Astrocyte (in vitro differentiated cells and primary cell): ENCODE results near the gene GNAI2. TPM values are rescaled to one million over a fixed set of nuclear protein-coding genes. Genes with fewer than 3 reads are reported as not detected.
A peak's percentile ranks its signal among the peaks of the same experiment; 100 is the strongest.

Experiments used
- DNase-seq: peaks from one replicate; pipeline ENCODE4 v3.0.0-alpha.2; 2010; ENCODE audit warnings: low read depth
- FAIRE-seq: peaks from 2 replicates; lab custom pipeline; 2011; peaks lifted over from hg19 to GRCh38; lab: Jason Lieb, UNC
- H2AFZ ChIP-seq: 2 replicates; pipeline ENCODE4 v1.6.0; 2012; ENCODE audit warnings: low read depth, low read length, inconsistent platforms
- H3K27ac ChIP-seq: 2 replicates; pipeline ENCODE4 v1.5.1; 2011; ENCODE audit warnings: low read depth, low read length, inconsistent platforms
- H3K27me3 ChIP-seq: 2 replicates; pipeline ENCODE4 v1.6.0; 2011; ENCODE audit warnings: low read length, inconsistent platforms; ENCODE audit not compliant: insufficient read depth
- H3K36me3 ChIP-seq: 2 replicates; pipeline ENCODE4 v1.5.1; 2011; ENCODE audit warnings: low read length, inconsistent platforms; ENCODE audit not compliant: insufficient read depth
- H3K4me1 ChIP-seq: 2 replicates; pipeline ENCODE4 v1.5.1; 2011; ENCODE audit warnings: low read length, inconsistent platforms; ENCODE audit not compliant: insufficient read depth
- H3K4me2 ChIP-seq: 2 replicates; pipeline ENCODE4 v1.6.0; 2012; ENCODE audit warnings: low read length, inconsistent platforms
- H3K4me3 ChIP-seq: 2 replicates; pipeline ENCODE4 v1.5.1; 2011; ENCODE audit warnings: low read depth, mild to moderate bottlenecking, low read length, inconsistent platforms; ENCODE audit not compliant: insufficient read depth
- H3K79me2 ChIP-seq: 2 replicates; pipeline ENCODE4 v1.6.0; 2012; ENCODE audit warnings: mild to moderate bottlenecking, low read length, inconsistent platforms; ENCODE audit not compliant: insufficient read depth
- H3K9ac ChIP-seq: 2 replicates; pipeline ENCODE4 v1.6.0; 2012; ENCODE audit warnings: mild to moderate bottlenecking, low read length, inconsistent platforms
- H3K9me3 ChIP-seq: 2 replicates; pipeline ENCODE4 v1.5.1; 2012; ENCODE audit warnings: low read depth, mild to moderate bottlenecking, low read length, inconsistent platforms; ENCODE audit not compliant: insufficient read depth
- H4K20me1 ChIP-seq: 2 replicates; pipeline ENCODE4 v1.6.0; 2012; ENCODE audit warnings: low read length, inconsistent platforms; ENCODE audit not compliant: insufficient read depth
- H3K27ac Mint-ChIP-seq: one replicate; pipeline ENCODE4 v1.8.0; 2021; ENCODE audit warnings: mild to moderate bottlenecking, mixed read lengths; ENCODE audit not compliant: unreplicated experiment
- H3K27me3 Mint-ChIP-seq: one replicate; pipeline ENCODE4 v1.8.0; 2021; ENCODE audit warnings: low read depth, mixed read lengths; ENCODE audit not compliant: unreplicated experiment
- H3K36me3 Mint-ChIP-seq: one replicate; pipeline ENCODE4 v1.8.0; 2021; ENCODE audit warnings: low read depth, mixed read lengths; ENCODE audit not compliant: unreplicated experiment
- H3K4me1 Mint-ChIP-seq: one replicate; pipeline ENCODE4 v1.8.0; 2021; ENCODE audit warnings: low read depth, mixed read lengths; ENCODE audit not compliant: unreplicated experiment
- H3K4me3 Mint-ChIP-seq: one replicate; pipeline ENCODE4 v1.8.0; 2021; ENCODE audit warnings: mild to moderate bottlenecking, moderate library complexity, mixed read lengths; ENCODE audit not compliant: unreplicated experiment
- H3K9me3 Mint-ChIP-seq: one replicate; pipeline ENCODE4 v1.8.0; 2021; ENCODE audit warnings: mild to moderate bottlenecking, mixed read lengths; ENCODE audit not compliant: unreplicated experiment
- EZH2 ChIP-seq: IDR thresholded peaks from 2 replicates; pipeline ENCODE4 v1.6.1; 2012; ENCODE audit warnings: mild to moderate bottlenecking, low read length, inconsistent platforms; ENCODE audit not compliant: insufficient read depth
- total RNA-seq: library from RNA; stranded (reverse); gene quantifications from 2 replicates; pipeline ENCODE4 v1.2.1, GENCODE V29; 2021
- TF ChIP-seq, protein P1 (sequence below): IDR thresholded peaks from 2 replicates; pipeline ENCODE4 v1.5.1; 2011; ENCODE audit warnings: low read depth, mild to moderate bottlenecking, inconsistent platforms, low read length, moderate library complexity; ENCODE audit not compliant: insufficient read depth

The GNAI2 gene
- total RNA-seq, 1 donor from 2014 or later, result 381 TPM

DNA sequence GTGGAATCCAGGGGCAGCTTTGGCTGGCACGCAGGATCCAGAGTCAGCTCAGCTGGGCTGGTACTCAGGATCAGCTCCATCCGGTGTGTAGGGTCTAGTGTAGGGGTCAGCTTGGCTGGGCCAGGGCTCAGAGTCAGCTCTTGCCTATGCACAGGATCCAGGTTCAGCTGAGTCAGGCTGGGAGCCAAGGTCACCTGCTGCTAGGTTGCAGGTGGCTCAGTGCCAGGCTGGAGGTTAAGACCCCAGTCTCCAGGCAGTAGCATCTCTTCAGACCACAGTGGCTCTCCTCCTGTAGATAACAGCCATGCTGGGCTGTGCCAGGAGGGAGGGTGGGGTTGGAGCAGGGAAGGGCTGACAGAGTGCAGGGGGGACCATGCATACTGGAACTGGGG is 61.4 kb downstream of the GNAI2 start:
- Histone ChIP-seq H3K4me2 (no peak overlapping the region), H2AFZ (no peak overlapping the region), H3K9ac (no peak overlapping the region), H3K27me3 (no peaks in the 10 kb centered on the region), H3K4me3 (no peak overlapping the region), H3K79me2 (peaks cover 7% of the 10 kb centered on the region), H3K27ac (no peak overlapping the region), H4K20me1 (no peaks in the 10 kb centered on the region), H3K9me3 (no peaks in the 10 kb centered on the region), H3K4me1 (peaks cover 22% of the 10 kb centered on the region), H3K36me3 (no peaks in the 10 kb centered on the region)
- H3K27me3 Mint-ChIP-seq, result no peaks in the 10 kb centered on the region
- H3K4me3 Mint-ChIP-seq, result no peak overlapping the region
- H3K36me3 Mint-ChIP-seq, result no peaks in the 10 kb centered on the region
- no peak for TF ChIP-seq EZH2
- TF ChIP-seq, protein P1, sequence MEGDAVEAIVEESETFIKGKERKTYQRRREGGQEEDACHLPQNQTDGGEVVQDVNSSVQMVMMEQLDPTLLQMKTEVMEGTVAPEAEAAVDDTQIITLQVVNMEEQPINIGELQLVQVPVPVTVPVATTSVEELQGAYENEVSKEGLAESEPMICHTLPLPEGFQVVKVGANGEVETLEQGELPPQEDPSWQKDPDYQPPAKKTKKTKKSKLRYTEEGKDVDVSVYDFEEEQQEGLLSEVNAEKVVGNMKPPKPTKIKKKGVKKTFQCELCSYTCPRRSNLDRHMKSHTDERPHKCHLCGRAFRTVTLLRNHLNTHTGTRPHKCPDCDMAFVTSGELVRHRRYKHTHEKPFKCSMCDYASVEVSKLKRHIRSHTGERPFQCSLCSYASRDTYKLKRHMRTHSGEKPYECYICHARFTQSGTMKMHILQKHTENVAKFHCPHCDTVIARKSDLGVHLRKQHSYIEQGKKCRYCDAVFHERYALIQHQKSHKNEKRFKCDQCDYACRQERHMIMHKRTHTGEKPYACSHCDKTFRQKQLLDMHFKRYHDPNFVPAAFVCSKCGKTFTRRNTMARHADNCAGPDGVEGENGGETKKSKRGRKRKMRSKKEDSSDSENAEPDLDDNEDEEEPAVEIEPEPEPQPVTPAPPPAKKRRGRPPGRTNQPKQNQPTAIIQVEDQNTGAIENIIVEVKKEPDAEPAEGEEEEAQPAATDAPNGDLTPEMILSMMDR, result no peak
- no peak for FAIRE-seq
- peaks cover 11% of the 10 kb centered on the region for H3K4me1 Mint-ChIP-seq
- H3K27ac Mint-ChIP-seq, result no peak overlapping the region
- H3K9me3 Mint-ChIP-seq, result no peaks in the 10 kb centered on the region
- DNase-seq, result no peak

DNA sequence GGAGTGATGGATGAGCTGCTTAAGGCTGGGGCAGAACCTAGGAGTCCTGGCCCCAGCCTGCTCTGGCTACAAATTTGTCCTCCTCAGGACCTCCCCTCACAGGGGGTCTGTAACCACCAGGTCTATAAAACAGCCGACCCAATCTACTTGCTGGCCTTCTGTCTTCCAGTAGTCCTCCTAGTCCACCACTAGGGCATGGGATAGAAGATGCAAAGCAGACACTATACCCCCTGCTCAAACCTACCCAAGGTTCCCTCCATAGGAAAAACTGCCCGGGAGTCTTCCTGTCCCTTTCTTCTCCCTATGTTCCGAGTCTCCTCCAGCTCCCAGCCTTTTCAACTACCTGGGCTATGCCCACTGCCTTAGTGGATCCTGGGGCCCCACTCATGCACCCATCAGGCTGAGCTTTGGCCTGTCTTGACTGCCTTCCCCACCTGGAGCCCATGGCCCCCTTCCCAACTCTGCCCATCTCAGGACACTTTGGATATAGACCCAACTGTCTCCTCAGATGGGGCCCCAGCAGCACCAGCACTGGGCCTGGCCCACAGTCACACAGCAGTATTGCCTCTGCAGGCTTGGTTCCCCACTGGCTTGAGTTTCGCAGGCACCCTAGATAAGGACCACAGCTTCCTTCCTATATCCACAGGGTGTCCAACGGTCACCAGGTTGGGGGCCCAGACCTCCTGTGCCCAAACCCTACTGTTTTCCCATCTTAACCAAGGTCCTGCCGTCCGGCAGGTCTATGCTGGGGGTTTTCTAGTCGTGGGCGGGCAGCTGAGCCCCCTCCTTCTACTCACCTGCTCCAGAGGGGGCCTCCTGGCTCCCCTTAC is 62.1 kb downstream of the GNAI2 start:
- Histone ChIP-seq H3K27me3 (no peaks in the 10 kb centered on the region), H3K27ac (no peak overlapping the region), H3K79me2 (peaks cover 7% of the 10 kb centered on the region), H3K36me3 (no peaks in the 10 kb centered on the region), H2AFZ (no peak overlapping the region), H3K4me2 (peak overlapping the region; percentile 92), H3K4me3 (peak overlapping the region; percentile 81), H3K4me1 (peaks cover 17% of the 10 kb centered on the region), H3K9ac (peak overlapping the region; percentile 85), H3K9me3 (no peaks in the 10 kb centered on the region), H4K20me1 (no peaks in the 10 kb centered on the region)
- no peaks in the 10 kb centered on the region for H3K9me3 Mint-ChIP-seq
- H3K36me3 Mint-ChIP-seq, result no peaks in the 10 kb centered on the region
- no peaks in the 10 kb centered on the region for H3K27me3 Mint-ChIP-seq
- H3K4me3 Mint-ChIP-seq, result peak overlapping the region; percentile 96
- DNase-seq (no peak), FAIRE-seq (no peak)
- peaks cover 6% of the 10 kb centered on the region for H3K4me1 Mint-ChIP-seq
- no peak for TF ChIP-seq EZH2
- TF ChIP-seq, protein P1, result peak; percentile 13
- no peak overlapping the region for H3K27ac Mint-ChIP-seq
